Adrenal gland (tissue), 12 donors: Measurements from ENCODE around the gene HS6ST2. TPM values are rescaled to one million over a fixed set of nuclear protein-coding genes. Genes with fewer than 3 reads are reported as not detected.

Experiments
- DNase-seq, 7 donors: peaks; one replicate each; pipeline ENCODE4 v3.0.0-alpha.2; 2019 to 2020
- H3K27ac ChIP-seq, 5 donors: fragments of 200-600 bp; sonication (generic) in 4 of 5; 1 replicate in 3 of 5; 2 replicates in 2 of 5; pipeline versions ENCODE4 v1.5.1 to v1.8.0; 2016 to 2020; ENCODE audit warnings: mild to moderate bottlenecking in 1 of 5
- H3K27me3 ChIP-seq: fragments of 200-600 bp; 2 replicates; pipeline ENCODE4 v1.8.0; 2021
- H3K36me3 ChIP-seq, 2 donors: fragments of 200-600 bp; replicated peaks in 1 of 2; 1 replicate in 1 of 2; 2 replicates in 1 of 2; pipeline versions ENCODE4 v1.5.1 to v1.8.0; 2018 to 2022
- H3K4me1 ChIP-seq, 2 donors: fragments of 200-600 bp; replicated peaks in 1 of 2; 1 replicate in 1 of 2; 2 replicates in 1 of 2; pipeline versions ENCODE4 v1.5.1 to v1.8.0; 2018 to 2021
- H3K4me3 ChIP-seq, 4 donors: fragments of 200-600 bp; sonication (generic) in 3 of 4; one replicate each; pipeline ENCODE4 v1.5.1; 2016 to 2018
- H3K9me3 ChIP-seq, 3 donors: fragments of 200-600 bp; sonication (generic) in 1 of 3; replicated peaks in 1 of 3; 1 replicate in 2 of 3; 2 replicates in 1 of 3; pipeline versions ENCODE4 v1.5.1 to v1.8.0; 2016 to 2021
- CTCF ChIP-seq, 6 experiments: fragments of 450-650 bp in 4 of 6; fragments of 200-600 bp in 2 of 6; sonication (generic) in 1 of 6; IDR thresholded peaks; 1 replicate in 5 of 6; 2 replicates in 1 of 6; pipeline versions ENCODE4 v1.5.1 to v1.8.0; 2016 to 2021; ENCODE audit warnings: antibody characterized with exemption in 6 of 6, mild to moderate bottlenecking in 2 of 6, moderate library complexity in 1 of 6
- POLR2A ChIP-seq, 2 donors: fragments of 450-650 bp; IDR thresholded peaks; one replicate each; pipeline ENCODE4 v1.6.1; 2017; ENCODE audit warnings: antibody characterized with exemption in 2 of 2, mild to moderate bottlenecking in 2 of 2, moderate library complexity in 1 of 2
- WGBS, 4 donors: extraction: QIAGEN DNeasy Blood & Tissue Kit in 2 of 4; methylation state at CpG; one replicate each; pipeline versions ENCODE4 v1.1.5 to v1.1.7; 2013 to 2017; 5-methylcytosine and 5-hydroxymethylcytosine counted together
- intact Hi-C, 2 donors: fragments of 100-400 bp; cut with DNase I; formaldehyde crosslinking; loops; one replicate each; pipeline versions ENCODE4 v1.14.1 to v1.15.0; 2022 to 2023
- polyA plus RNA-seq, 3 donors: library from polyadenylated mRNA; stranded (reverse); fragments of 200-250 nt in 2 of 3; fragments of 350-450 nt in 1 of 3; fragmentation: Illumina TruSeq in 1 of 3; extraction: RNeasy Lipid Tissue Mini Kit (QIAGEN cat#74804) in 1 of 3; gene quantifications; one replicate each; pipeline ENCODE4 v1.2.3, GENCODE V29; 2013 to 2014
- total RNA-seq, 9 donors: library from RNA; depleted of rRNA in 4 of 9; stranded (reverse); fragments of >200 nt in 4 of 9; fragments of 120-200 nt in 1 of 9; fragmentation: NEBNext Ultra II Directional in 1 of 9; extraction: Animal tissue kit (Norgen Biotek cat#: 25700) in 1 of 9; gene quantifications; one replicate each; pipeline versions ENCODE4 v1.1.0 to v1.2.4, GENCODE V29; 2013 to 2023
- donor health status: healthy with polysubstance abuse.
- donor health status: Bipolar disorder and iron deficiency.
- donor health status: DM: yes; HTN: yes; CAD: no.
- donor health status: DM: no; HTN: no; CAD: no.
- donor health status: DM: no; HTN: no; CAD: no.
- donor health status: DM: yes; HTN: yes; CAD: no.

HS6ST2 gene
- total and polyA plus RNA-seq, 12 donors: 0.24 to 6.0 (median 1.3) TPM

GRCh38 chrX:132609362-132609848 lies 349.0 kb downstream of the HS6ST2 start:
- 67 to 83% (median 76%) methylated on average over 1 of the region's 1 CpG for WGBS, 4 donors
- intact Hi-C loops: loop anchor here in 1 of 2 donors (10.0 kb wide), 1 partner anchor 315 kb away; no protein-coding TSS in a partner anchor
- no peak for DNase-seq
- TF ChIP-seq POLR2A (IDR thresholded peaks at IDR 0.05): no peak
- no peak for TF ChIP-seq CTCF (IDR thresholded peaks at IDR 0.05)
- Histone ChIP-seq H3K4me3 (no peak overlapping the region), H3K36me3 (no peaks in the 10 kb centered on the region), H3K27me3 (no peaks in the 10 kb centered on the region), H3K9me3 (no peaks in the 10 kb centered on the region), H3K27ac (no peak overlapping the region), H3K4me1 (no peaks in the 10 kb centered on the region)

GRCh38 chrX:132603700-132604286 lies 354.6 kb downstream of the HS6ST2 start:
- Histone ChIP-seq H3K9me3 (no peaks in the 10 kb centered on the region), H3K4me1 (no peaks in the 10 kb centered on the region), H3K36me3 (no peaks in the 10 kb centered on the region), H3K27ac (no peak overlapping the region), H3K27me3 (peaks cover 8% of the 10 kb centered on the region), H3K4me3 (no peak overlapping the region)
- WGBS, 4 donors: 66 to 73% (median 69%) methylated on average over 5 to 6 of the region's 6 CpGs
- no peak for DNase-seq
- intact Hi-C loops: loop anchor here in 1 of 2 donors (10.0 kb wide), 1 partner anchor 309 kb away; no protein-coding TSS in a partner anchor
- TF ChIP-seq CTCF (IDR thresholded peaks at IDR 0.05) (no peak), POLR2A (IDR thresholded peaks at IDR 0.05) (no peak)

GRCh38 chrX:132602701-132603100 lies 355.7 kb downstream of the HS6ST2 start:
- WGBS, 4 donors: 67 to 85% (median 74%) methylated on average over 4 of the region's 4 CpGs
- DNase-seq: no peak
- TF ChIP-seq POLR2A (IDR thresholded peaks at IDR 0.05) (no peak), CTCF (IDR thresholded peaks at IDR 0.05) (no peak)
- Histone ChIP-seq H3K27me3 (peaks cover 8% of the 10 kb centered on the region), H3K4me3 (no peak overlapping the region), H3K36me3 (no peaks in the 10 kb centered on the region), H3K9me3 (no peaks in the 10 kb centered on the region), H3K4me1 (no peaks in the 10 kb centered on the region), H3K27ac (no peak overlapping the region)
- intact Hi-C loops: loop anchor here in 1 of 2 donors (10.0 kb wide), 1 partner anchor 308 kb away; no protein-coding TSS in a partner anchor

- Histone ChIP-seq H3K9me3 (no peaks in the 10 kb centered on the region), H3K4me3 (no peak overlapping the region), H3K36me3 (no peaks in the 10 kb centered on the region), H3K27me3 (peaks cover 5% of the 10 kb centered on the region), H3K4me1 (no peaks in the 10 kb centered on the region), H3K27ac (no peak overlapping the region)
- WGBS, 4 donors: 65 to 94% (median 78%) methylated on average over 3 of the region's 3 CpGs
- TF ChIP-seq POLR2A (IDR thresholded peaks at IDR 0.05): no peak
- no peak for TF ChIP-seq CTCF (IDR thresholded peaks at IDR 0.05)
- intact Hi-C loops: loop anchor here in 1 of 2 donors (10.0 kb wide), 1 partner anchor 110 kb away; the partner anchor contains the start of gene MBNL3
- no peak for DNase-seq
These were observed 363.4 kb downstream of the HS6ST2 start for GRCh38 chrX:132594999-132595398.
